Lung (tissue), 12 donors: Measurements from ENCODE around the gene ATP8B1. TPM values are rescaled to one million over a fixed set of nuclear protein-coding genes. Genes with fewer than 3 reads are reported as not detected.

Source experiments
- ATAC-seq: fragments of 200-7000 bp; cut with Tn5 transposase; one replicate; pipeline ENCODE4 v1.9.1; 2020; ENCODE audit warnings: moderate number of reproducible peaks; ENCODE audit not compliant: insufficient read depth, low FRiP score
- DNase-seq, 3 donors: peaks; one replicate each; pipeline ENCODE4 v3.0.0-alpha.2; 2013 to 2017
- H3K27ac ChIP-seq, 2 donors: one replicate each; pipeline ENCODE4 v1.5.1; 2013; ENCODE audit warnings: mild to moderate bottlenecking in 2 of 2, moderate library complexity in 2 of 2, control low read depth in 1 of 2, inconsistent platforms in 1 of 2, low read depth in 1 of 2, low read length in 1 of 2
- H3K27me3 ChIP-seq, 3 donors: one replicate each; pipeline ENCODE4 v1.5.1; 2013; ENCODE audit warnings: low read length in 2 of 3; ENCODE audit not compliant: control insufficient read depth in 3 of 3, insufficient read depth in 3 of 3
- H3K36me3 ChIP-seq, 4 donors: one replicate each; pipeline ENCODE4 v1.5.1; 2013; ENCODE audit warnings: low read length in 4 of 4, mild to moderate bottlenecking in 1 of 4, moderate library complexity in 1 of 4; ENCODE audit not compliant: control insufficient read depth in 4 of 4, insufficient read depth in 4 of 4
- H3K4me1 ChIP-seq, 5 donors: one replicate each; pipeline ENCODE4 v1.5.1; 2013; ENCODE audit warnings: low read length in 5 of 5, mild to moderate bottlenecking in 2 of 5, moderate library complexity in 1 of 5; ENCODE audit not compliant: control insufficient read depth in 5 of 5, insufficient read depth in 5 of 5
- H3K4me3 ChIP-seq: one replicate; pipeline ENCODE4 v1.5.1; 2013; ENCODE audit warnings: mild to moderate bottlenecking, control low read depth, moderate library complexity
- H3K9ac ChIP-seq, 2 donors: one replicate each; pipeline ENCODE4 v1.5.1; 2013; ENCODE audit warnings: low read length in 2 of 2, control low read depth in 1 of 2; ENCODE audit not compliant: insufficient read depth in 1 of 2
- H3K9me3 ChIP-seq, 4 donors: one replicate each; pipeline ENCODE4 v1.5.1; 2013; ENCODE audit warnings: low read length in 3 of 4, mild to moderate bottlenecking in 1 of 4, moderate library complexity in 1 of 4; ENCODE audit not compliant: control insufficient read depth in 4 of 4, insufficient read depth in 3 of 4
- WGBS, 2 donors: extraction: QIAGEN DNeasy Blood & Tissue Kit; methylation state at CpG; one replicate each; pipeline ENCODE4 v1.1.7; 2013; 5-methylcytosine and 5-hydroxymethylcytosine counted together
- polyA plus RNA-seq, 2 donors: library from polyadenylated mRNA; stranded (reverse); fragments of 200-250 nt; gene quantifications; one replicate each; pipeline ENCODE4 v1.2.1, GENCODE V29; 2013
- total RNA-seq, 2 donors: library from RNA; depleted of rRNA in 1 of 2; stranded (reverse); fragments of >200 nt in 1 of 2; gene quantifications; one replicate each; pipeline ENCODE4 v1.2.1, GENCODE V29; 2014 to 2021
- TF ChIP-seq, protein P1 (sequence below): IDR thresholded peaks from 2 replicates; pipeline ENCODE4 v1.5.1; 2012; ENCODE audit warnings: mild to moderate bottlenecking; ENCODE audit errors: control extremely low read depth, extremely low read depth
- donor health status: control.
- donor health status: control.
- donor health status: Bipolar disorder and iron deficiency.
- donor health status: healthy.
- donor health status: DM: yes; HTN: yes; CAD: no.

Gene ATP8B1
- total and polyA plus RNA-seq, 4 donors = 7.3 to 42.0 (median 18.2) TPM

DNA sequence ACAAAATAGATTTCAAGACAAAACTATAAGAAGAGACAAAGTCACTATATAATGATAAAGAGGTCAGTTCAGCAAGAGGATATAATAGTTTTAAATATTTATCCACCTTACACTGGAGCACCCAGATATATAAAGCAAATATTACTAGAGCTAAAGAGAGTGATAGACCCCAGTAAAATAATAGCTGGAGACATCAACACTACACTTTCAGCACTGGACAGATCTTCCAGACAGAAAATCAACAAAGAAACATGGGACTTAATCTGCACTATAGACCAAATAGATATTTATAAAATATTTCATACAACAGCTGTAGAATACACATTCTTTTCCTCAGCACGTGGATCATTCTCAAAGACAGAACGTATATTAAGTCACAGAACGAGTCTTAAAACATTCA, 86.6 kb downstream of the ATP8B1 start:
- no peak for DNase-seq
- Histone ChIP-seq H3K9ac (no peak overlapping the region), H3K27ac (no peak overlapping the region), H3K9me3 (no peaks in the 10 kb centered on the region), H3K4me3 (no peak overlapping the region), H3K36me3 (no peaks in the 10 kb centered on the region), H3K27me3 (no peaks in the 10 kb centered on the region), H3K4me1 (peaks cover 0 to 5% (median 0%) of the 10 kb centered on the region in 5 donors)
- no peak for ATAC-seq
- TF ChIP-seq, protein P1, sequence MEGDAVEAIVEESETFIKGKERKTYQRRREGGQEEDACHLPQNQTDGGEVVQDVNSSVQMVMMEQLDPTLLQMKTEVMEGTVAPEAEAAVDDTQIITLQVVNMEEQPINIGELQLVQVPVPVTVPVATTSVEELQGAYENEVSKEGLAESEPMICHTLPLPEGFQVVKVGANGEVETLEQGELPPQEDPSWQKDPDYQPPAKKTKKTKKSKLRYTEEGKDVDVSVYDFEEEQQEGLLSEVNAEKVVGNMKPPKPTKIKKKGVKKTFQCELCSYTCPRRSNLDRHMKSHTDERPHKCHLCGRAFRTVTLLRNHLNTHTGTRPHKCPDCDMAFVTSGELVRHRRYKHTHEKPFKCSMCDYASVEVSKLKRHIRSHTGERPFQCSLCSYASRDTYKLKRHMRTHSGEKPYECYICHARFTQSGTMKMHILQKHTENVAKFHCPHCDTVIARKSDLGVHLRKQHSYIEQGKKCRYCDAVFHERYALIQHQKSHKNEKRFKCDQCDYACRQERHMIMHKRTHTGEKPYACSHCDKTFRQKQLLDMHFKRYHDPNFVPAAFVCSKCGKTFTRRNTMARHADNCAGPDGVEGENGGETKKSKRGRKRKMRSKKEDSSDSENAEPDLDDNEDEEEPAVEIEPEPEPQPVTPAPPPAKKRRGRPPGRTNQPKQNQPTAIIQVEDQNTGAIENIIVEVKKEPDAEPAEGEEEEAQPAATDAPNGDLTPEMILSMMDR = no peak
- 73 to 86% methylated on average over 3 of the region's 3 CpGs for WGBS, 2 donors

DNA sequence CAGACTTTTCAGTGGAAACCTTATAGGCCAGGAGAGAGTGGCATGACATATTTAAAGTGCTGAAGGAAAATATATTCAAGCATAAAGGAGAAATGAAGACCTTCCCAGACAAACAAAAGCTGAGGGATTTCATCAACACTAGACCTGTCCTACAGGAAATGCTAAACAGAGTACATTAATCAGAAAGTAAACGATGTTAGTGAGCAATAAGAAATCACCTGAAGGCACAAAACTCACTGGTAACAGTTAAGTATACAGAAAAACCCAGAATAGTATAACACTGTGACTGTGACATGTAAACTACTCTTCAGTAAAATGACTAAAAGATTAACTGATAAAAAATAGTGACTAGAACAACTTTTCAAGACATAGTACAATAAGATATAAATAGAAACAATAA, 87.4 kb downstream of the ATP8B1 start:
- Histone ChIP-seq H3K9ac (no peak overlapping the region), H3K4me1 (peaks cover 0 to 5% (median 0%) of the 10 kb centered on the region in 5 donors), H3K27ac (no peak overlapping the region), H3K9me3 (no peaks in the 10 kb centered on the region), H3K27me3 (no peaks in the 10 kb centered on the region), H3K36me3 (no peaks in the 10 kb centered on the region), H3K4me3 (no peak overlapping the region)
- WGBS, 2 donors = 57 to 67% methylated on average over 1 of the region's 1 CpG
- no peak for DNase-seq
- ATAC-seq = no peak
- TF ChIP-seq, protein P1 = no peak

DNA sequence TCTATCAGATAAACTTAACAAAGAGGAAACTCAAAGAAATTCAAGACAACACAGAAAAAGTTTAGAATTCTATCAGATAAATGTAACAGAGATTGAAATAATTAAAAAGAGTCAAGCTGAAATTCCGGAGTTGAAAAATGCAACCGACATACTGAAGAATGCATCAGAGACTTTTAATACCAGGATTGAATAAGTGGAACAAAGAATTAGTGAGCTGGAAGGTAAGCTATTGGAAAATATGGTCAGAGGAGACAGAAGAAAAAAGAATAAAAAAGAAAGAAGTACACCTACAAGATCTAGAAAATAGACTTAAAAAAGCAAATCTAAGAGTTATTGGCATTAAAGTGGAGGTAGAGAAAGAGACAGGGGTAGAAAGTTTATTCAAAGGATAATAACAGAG, 88.0 kb downstream of the ATP8B1 start:
- TF ChIP-seq, protein P1 = no peak
- Histone ChIP-seq H3K27ac (no peak overlapping the region), H3K9me3 (no peaks in the 10 kb centered on the region), H3K4me1 (peaks cover 0 to 5% (median 0%) of the 10 kb centered on the region in 5 donors), H3K36me3 (no peaks in the 10 kb centered on the region), H3K27me3 (no peaks in the 10 kb centered on the region), H3K9ac (no peak overlapping the region), H3K4me3 (no peak overlapping the region)
- DNase-seq (no peak), ATAC-seq (no peak)
- WGBS, 2 donors = 93 to 97% methylated on average over 2 of the region's 2 CpGs

DNA sequence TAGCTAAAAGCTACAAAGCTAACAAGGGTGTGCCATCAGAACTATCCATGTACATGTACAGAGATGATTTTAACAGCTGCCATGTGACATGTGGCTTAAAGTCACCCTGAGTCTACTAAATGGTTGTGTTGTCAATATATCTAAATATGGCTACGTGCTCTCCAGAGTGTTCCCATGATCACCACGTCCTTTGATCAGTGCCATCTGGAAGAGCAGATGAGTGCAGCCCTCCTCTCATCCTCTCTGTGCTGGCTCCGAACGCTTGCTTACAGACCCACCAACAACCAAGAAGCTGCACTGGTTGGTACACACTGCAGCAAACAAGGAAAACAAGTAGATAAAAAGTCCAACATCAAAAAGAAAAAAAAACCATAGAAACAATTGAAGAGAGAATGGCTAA, 92.9 kb downstream of the ATP8B1 start:
- H3K4me3 ChIP-seq = no peak overlapping the region
- TF ChIP-seq, protein P1 = no peak
- peaks cover 0 to 2% (median 0%) of the 10 kb centered on the region in 4 donors for H3K36me3 ChIP-seq
- H3K9me3 ChIP-seq = no peaks in the 10 kb centered on the region
- no peak overlapping the region for H3K27ac ChIP-seq
- ATAC-seq (no peak), DNase-seq (no peak)
- WGBS, 2 donors = 88 to 93% methylated on average over 4 of the region's 4 CpGs
- no peaks in the 10 kb centered on the region for H3K27me3 ChIP-seq
- peaks cover 0 to 6% (median 0%) of the 10 kb centered on the region in 5 donors for H3K4me1 ChIP-seq
- no peak overlapping the region for H3K9ac ChIP-seq
